Activated T-helper 9 cell treated with anti-CD3 and anti-CD28 coated beads, Interleukin-2, amount 50 U/mL, for 16 hours (primary cell): ENCODE results near the gene UNC13D.

Source experiments
- DNase-seq: peaks from one replicate; pipeline ENCODE4 v3.0.0-alpha.2; 2020; ENCODE audit warnings: low read depth

The UNC13D gene

DNA sequence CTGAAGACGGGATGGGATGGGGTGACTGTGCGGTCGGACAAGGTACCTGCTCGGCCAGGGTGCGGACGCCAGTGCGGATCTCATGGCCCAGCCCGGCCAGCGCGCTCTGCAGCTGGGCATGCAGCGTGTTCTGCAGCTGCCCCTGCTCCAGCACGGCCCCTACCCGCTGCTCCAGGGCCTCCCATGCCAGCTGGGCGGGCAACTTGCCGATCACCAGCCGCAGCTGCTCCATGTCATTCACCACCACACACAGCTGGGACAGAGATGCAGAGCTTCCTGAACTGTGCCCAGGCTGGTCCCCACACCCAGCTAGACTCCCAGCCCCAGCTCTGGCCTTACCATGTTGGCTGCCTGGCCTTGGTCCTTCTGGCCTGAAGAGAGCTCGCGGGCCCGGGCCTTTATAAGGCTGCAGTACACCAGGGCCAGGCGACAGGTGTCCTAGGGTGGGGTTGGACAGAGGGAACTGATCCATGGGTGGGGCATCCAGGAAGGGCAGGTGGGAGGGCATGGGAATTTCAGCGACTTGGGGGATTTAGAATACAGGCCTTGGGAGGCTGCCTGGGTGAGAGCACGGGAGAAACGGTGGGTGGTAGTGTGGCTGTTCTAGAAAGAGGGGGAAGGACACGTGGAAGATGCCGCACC lies 9.8 kb downstream of the UNC13D start:
- no peak for DNase-seq

GRCh38 chr17:75832652-75833400 lies 11.4 kb downstream of the UNC13D start:
- no peak for DNase-seq

DNA sequence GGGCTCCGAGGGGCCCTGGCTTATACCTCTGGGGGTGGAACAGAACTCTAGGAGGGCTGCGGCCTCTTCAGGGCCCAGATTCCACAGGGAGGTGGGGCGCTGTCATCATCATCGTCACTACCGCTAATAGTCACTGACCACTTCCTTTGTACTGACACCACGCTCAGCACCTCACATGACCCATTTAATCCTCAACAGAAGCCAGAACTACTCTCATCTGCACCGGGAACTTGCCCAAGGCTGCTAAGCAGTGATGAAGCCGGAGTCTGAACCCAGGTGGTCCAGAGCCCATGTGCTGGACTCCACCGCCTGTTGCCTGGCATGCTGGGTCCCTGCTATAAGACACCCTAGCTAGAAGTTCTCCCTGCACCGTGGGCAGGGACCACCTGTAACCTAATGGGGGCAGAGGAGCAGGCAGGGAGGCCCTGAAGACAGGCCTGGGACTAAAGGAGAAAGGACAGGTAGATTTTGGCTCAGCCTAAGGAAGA lies 12.0 kb downstream of the UNC13D start:
- DNase-seq, result peak; percentile 21

GRCh38 chr17:75831032-75831571 lies 13.1 kb downstream of the UNC13D start:
- no peak for DNase-seq

GRCh38 chr17:75830164-75831031 lies 13.8 kb downstream of the UNC13D start:
- DNase-seq, result no peak

GRCh38 chr17:75829747-75830146 lies 14.5 kb downstream of the UNC13D start:
- DNase-seq, result no peak

DNA sequence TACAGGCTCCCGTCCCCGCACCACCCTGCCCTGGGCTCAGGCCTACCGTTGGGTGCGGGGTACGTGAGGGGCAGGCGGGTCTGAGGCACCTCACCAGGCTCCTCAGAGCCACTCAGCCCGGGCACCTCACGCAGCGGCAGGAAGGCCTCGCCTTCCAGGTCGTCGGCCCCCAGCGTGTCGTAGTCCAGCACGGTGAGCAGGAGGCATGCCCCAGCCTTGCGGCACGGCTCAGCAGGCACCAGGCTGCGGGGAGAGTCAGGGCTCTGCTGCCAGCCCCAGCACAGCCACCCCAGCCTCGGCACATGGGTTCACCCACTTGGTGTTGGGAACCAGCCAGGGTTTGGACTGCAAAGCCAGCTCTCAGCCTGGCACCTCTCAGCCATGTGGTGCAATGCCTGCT lies 15.5 kb downstream of the UNC13D start:
- no peak for DNase-seq

DNA sequence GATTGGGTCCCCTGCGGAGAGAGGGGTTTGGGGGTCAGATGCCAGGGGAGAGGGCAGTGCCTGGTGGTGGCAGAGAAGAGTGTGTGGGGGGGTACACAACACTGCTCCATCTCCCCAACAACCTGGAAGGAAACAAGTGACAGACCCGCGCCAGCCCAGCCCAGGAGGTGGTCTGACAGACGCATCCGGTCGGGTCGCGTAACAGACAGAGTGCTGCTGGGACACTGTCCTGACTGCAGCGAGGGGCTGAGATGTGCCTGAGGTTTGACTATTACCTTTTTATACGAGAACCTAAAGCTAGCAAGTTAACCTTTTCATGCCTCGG lies 16.2 kb downstream of the UNC13D start:
- DNase-seq, result no peak

- DNase-seq, result peak; percentile 56
Observed at GRCh38 chr17:75827308-75828075, 16.7 kb downstream of the UNC13D start.

- no peak for DNase-seq
Observed at GRCh38 chr17:75826561-75827307, 17.5 kb downstream of the UNC13D start.

- DNase-seq, result no peak
Observed at GRCh38 chr17:75825748-75826370, 18.3 kb downstream of the UNC13D start.

GRCh38 chr17:75825149-75825552 lies 19.1 kb downstream of the UNC13D start:
- no peak for DNase-seq

DNA sequence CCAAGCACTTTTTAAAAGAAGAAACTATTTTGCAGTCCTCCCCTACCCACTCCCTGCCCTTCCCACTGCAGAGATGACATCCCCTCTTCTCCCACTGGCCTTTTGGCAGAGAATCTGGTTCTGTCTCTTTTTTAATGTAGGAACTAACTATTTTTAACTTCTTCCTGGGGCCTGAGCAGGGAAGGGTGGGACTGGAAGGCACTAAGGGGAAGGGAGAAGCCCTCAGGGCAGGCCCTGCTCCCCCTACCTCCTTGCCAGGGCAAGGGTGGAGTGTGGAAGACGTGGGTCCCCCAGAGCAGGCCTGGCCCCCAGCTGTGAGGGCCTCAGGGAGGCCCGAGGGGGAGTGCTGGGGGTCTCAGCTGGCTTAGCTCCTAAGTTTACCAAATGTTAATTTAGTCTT lies 19.5 kb downstream of the UNC13D start:
- DNase-seq, result no peak

DNA sequence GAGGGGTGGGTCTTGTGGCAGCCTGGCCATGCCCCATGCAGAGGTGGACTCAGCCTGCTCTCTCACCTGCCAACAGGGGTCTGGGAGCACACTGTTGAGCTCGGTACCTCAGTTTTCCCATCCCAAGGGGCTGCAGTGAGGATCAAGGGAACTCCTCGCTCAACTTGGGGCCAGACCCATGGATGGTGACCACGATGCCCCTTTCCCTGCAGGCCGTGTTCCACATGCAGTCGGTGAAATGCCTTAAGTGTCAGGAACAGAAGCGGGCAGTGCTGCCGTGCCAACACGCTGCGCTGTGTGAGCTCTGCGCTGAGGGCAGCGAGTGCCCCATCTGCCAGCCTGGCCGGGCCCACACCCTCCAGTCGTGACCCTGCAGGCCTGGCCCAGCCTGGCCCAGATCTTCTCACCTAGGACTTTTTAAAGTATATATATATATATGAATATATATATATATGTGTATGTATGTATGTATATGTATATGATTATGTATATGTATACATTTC lies 20.1 kb downstream of the UNC13D start:
- DNase-seq, result no peak

DNA sequence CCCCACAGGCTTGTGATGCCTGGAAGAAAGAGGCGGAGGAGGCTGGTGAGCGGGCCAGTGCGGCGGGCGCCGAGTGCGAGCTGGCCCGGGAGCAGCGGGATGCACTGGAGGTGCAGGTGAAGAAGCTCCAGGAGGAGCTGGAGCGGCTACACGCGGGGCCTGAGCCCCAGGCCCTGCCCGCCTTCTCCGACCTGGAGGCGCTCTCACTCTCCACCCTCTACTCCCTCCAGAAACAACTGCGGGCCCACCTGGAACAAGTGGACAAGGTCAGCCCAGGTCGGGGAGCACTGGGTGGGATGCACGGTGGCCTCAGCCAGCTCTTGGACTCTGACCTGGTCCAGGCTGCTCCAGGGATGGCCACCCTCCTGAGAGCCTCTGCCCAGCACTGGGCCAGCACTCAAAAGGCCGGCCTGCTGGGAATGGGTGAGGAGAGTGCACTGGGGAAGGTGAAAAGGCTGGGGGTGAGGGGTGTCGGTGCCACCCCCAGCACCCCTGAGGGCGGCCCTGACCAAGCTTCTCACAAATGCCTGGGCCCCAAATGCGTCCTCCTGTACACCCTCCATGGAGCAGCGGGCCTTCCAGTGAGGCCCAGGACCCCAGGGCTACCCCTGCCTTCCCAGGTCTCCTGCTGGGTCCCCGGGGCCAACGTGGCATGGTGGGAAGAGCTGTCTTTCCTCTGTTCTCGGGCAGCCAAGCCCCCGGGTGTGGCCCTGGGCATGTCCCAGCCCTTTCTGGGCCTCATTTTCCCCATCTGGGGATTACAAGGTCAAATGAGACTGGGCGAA lies 20.8 kb downstream of the UNC13D start:
- no peak for DNase-seq

- no peak for DNase-seq
Observed at GRCh38 chr17:75822800-75823166, 21.4 kb downstream of the UNC13D start.

DNA sequence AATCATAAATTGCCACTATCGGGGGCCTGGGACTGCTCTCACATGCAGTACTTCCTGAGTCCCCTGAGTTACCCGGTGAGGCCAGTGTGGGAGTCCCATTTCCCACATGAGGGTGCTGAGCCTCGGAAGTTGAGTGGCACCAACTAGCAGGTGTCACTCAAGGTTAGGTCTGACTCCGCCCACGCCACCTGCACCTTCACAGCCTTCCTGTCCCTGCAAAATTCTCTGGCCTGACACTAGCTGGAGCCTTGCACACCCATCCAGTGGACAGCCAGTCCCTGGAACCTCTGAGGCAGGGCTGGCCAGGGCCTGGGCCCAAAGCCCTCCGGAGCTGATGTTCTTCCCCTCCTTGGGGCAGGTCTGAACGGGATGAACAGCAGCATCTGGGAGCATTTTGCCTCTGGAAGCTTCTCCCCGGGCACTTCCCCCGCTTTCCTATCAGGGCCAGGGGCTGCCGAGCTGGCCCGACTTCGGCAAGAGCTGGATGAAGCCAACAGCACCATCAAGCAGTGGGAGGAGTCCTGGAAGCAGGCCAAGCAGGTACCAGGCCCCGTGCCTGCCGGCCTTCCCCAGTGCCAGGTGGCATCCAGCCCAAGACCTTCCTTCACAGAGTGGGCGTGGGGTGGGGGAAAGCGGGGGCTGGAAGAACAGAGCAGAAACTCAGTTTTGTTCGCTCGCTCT lies 21.9 kb downstream of the UNC13D start:
- no peak for DNase-seq

GRCh38 chr17:75821552-75821951 lies 22.7 kb downstream of the UNC13D start:
- DNase-seq, result no peak
